Activated CD8-positive, alpha-beta T cell treated with anti-CD3 and anti-CD28 coated beads, Interleukin-2, amount 10 ng/mL, durations not matched to agents 7 days and 5 days (primary cell): ENCODE measurements around the gene BYSL. TPM values are rescaled to one million over a fixed set of nuclear protein-coding genes. Genes with fewer than 3 reads are reported as not detected.

Experiments
- ATAC-seq: fragments of 150-1000 bp; cut with Tn5 transposase; one replicate; pipeline ENCODE4 v1.10.0; 2021; ENCODE audit warnings: moderate library complexity
- CTCF ChIA-PET: fragments of 350-600 bp; sonication (Branson Sonifier 250); formaldehyde crosslinking; loops from one replicate; lab custom pipeline; 2021; ENCODE audit warnings: antibody characterized with exemption; lab: Charles Lee
- POLR2A ChIA-PET: fragments of 350-600 bp; sonication (Branson Sonifier 250); formaldehyde crosslinking; loops from one replicate; lab custom pipeline; 2021; ENCODE audit warnings: antibody characterized with exemption; lab: Charles Lee
- DNase-seq: peaks from one replicate; pipeline ENCODE4 v3.0.0-alpha.2; 2020
- H3K27ac Mint-ChIP-seq: one replicate; pipeline ENCODE4 v1.8.0; 2021; ENCODE audit warnings: mild to moderate bottlenecking, mixed read lengths
- H3K27me3 Mint-ChIP-seq: one replicate; pipeline ENCODE4 v1.8.0; 2021; ENCODE audit warnings: low read depth, mixed read lengths
- H3K36me3 Mint-ChIP-seq: one replicate; pipeline ENCODE4 v1.8.0; 2021; ENCODE audit warnings: low read depth, mixed read lengths
- H3K4me1 Mint-ChIP-seq: one replicate; pipeline ENCODE4 v1.8.0; 2021; ENCODE audit warnings: low read depth, mixed read lengths
- H3K4me3 Mint-ChIP-seq: one replicate; pipeline ENCODE4 v1.8.0; 2021; ENCODE audit warnings: mild to moderate bottlenecking, mixed read lengths
- H3K9me3 Mint-ChIP-seq: one replicate; pipeline ENCODE4 v1.8.0; 2022; ENCODE audit warnings: mixed read lengths; ENCODE audit not compliant: insufficient read depth
- total RNA-seq, 2 experiments: library from RNA; stranded (reverse); gene quantifications; one replicate each; pipeline ENCODE4 v1.2.3, GENCODE V29; 2021

The BYSL gene
- total RNA-seq, 2 experiments from 2014 or later, result 39.4 to 43.1 TPM

DNA sequence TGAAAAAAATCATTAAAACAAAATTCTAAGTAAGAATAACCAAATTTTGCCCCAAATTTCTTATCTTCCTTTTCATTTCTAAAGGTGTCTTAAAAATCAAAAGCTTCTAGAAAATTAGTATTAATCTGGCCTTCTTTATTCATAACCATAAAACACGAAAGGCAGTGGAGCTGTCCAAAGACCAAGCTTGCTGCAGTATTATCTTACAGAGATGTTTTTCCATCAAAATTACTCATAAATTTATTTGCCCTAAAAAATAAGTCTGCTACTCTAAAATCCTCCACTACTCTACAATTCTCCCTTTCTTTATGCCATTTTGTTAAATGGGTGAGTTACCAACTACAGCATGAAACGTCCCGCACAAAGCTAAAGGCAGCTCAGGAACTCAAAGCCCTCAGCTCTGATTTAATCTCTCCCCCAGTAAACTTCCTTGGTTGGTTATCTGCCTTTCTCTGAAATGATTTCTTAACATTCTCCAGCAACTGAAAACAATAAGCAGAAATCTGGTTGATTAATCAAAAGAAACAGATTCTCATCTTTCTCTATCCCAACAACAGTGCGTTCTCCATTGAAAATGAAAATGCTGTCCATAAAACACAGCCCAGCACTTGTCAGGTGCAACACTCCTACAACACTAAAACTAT is 28.3 kb upstream of the BYSL start:
- Mint-ChIP-seq H3K36me3 (no peaks in the 10 kb centered on the region), H3K27me3 (no peaks in the 10 kb centered on the region), H3K4me1 (peaks cover 17% of the 10 kb centered on the region), H3K4me3 (no peak overlapping the region), H3K27ac (no peak overlapping the region), H3K9me3 (no peaks in the 10 kb centered on the region)
- ChIA-PET CTCF (interaction anchor here (0.6 to 2.8 kb wide), 8 partner anchors 28 to 211 kb away, joined by 3 to 9 read pairs (median 6); partner anchors contain the start of genes BYSL, MED20 and TOMM6), POLR2A (interaction anchor here (0.6 to 1.0 kb wide), 3 partner anchors 20 to 560 kb away, joined by 3 to 4 read pairs (median 3); no protein-coding TSS in a partner anchor)
- DNase-seq (no peak), ATAC-seq (no peak)

GRCh38 chr6:41894366-41895299 is 26.7 kb upstream of the BYSL start:
- POLR2A ChIA-PET, result interaction anchor here (1.0 to 3.3 kb wide), 7 partner anchors 26 to 156 kb away, joined by 3 to 12 read pairs (median 5); partner anchors contain the start of genes BYSL, MED20, TAF8 and TOMM6
- Mint-ChIP-seq H3K4me1 (peaks cover 17% of the 10 kb centered on the region), H3K4me3 (no peak overlapping the region), H3K36me3 (no peaks in the 10 kb centered on the region), H3K9me3 (no peaks in the 10 kb centered on the region), H3K27ac (peak overlapping the region; percentile 78), H3K27me3 (no peaks in the 10 kb centered on the region)
- ATAC-seq (peak; percentile 57), DNase-seq (no peak)
- CTCF ChIA-PET, result interaction anchor here (0.9 to 2.8 kb wide), 9 partner anchors 15 to 210 kb away, joined by 3 to 11 read pairs (median 5); partner anchors contain the start of genes BYSL, MED20 and TOMM6

DNA sequence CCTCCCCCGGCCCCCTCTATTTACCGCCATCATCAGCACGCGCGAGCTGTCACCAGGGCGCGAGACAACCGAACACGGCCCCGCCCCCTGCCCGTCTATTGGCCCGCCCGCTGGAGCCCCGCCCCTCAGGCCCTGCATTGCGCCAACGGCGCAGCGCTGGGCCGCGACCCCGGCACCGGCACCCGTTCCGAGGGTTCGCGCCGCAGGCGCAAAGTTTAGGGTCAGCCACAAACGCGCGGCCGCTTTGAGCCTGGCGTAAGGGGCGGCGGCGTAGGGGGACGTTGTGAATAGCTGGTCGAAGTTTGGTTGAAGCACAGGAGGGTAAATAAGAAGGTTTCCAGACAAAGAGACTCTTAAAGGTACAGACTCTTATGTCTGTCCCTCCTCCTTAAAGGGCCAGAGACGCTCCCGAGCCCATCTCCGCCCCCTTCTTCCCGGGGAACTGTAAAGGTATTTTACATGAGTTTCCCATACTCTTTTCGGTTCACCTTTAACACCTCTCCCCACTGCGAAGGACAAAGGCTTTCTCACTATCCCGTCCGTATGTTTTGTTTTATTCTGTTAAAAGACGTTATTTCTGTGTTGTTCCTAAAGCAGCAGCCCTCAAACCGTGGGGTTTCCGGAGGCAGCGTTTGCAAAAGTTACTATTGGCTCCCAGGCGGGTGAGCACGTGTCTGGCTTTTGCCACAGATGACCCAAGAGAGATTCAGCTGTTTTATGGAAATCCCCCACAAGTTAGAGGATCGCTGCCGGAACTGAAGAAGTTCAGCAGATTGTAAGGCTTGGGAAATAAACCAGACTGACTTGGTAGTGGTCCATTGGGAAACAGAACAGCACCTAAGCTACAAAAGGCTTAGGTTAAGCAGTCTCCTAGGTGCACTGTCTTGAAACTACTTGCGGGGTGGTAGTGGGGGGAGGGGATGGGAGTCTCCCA is 25.7 kb upstream of the BYSL start, which contains the start of gene USP49:
USP49 (minus strand) TSS at position 76 of the 934 bp plus-strand sequence. CDS start 88,392 bp downstream, outside the sequence.
- POLR2A ChIA-PET, result interaction anchor here (0.7 to 3.3 kb wide), 13 partner anchors 8 to 155 kb away, joined by 3 to 15 read pairs (median 5); partner anchors contain the start of genes BYSL, MED20, TAF8 and TOMM6
- peaks cover 17% of the 10 kb centered on the region for H3K4me1 Mint-ChIP-seq
- no peaks in the 10 kb centered on the region for H3K9me3 Mint-ChIP-seq
- no peaks in the 10 kb centered on the region for H3K36me3 Mint-ChIP-seq
- H3K4me3 Mint-ChIP-seq, result no peak within 1 kb of the TSS
- CTCF ChIA-PET, result interaction anchor here (0.7 to 4.0 kb wide), 14 partner anchors 14 to 319 kb away, joined by 3 to 44 read pairs (median 5); partner anchors contain the start of genes BYSL, MED20, TAF8 and TOMM6
- peak within 1 kb of the TSS; percentile 78 for H3K27ac Mint-ChIP-seq
- peak; percentile 94 for DNase-seq
- peak; percentile 97 for ATAC-seq
- no peaks in the 10 kb centered on the region for H3K27me3 Mint-ChIP-seq

GRCh38 chr6:41896281-41896680 is 25.0 kb upstream of the BYSL start:
- ATAC-seq (no peak), DNase-seq (no peak)
- Mint-ChIP-seq H3K4me1 (peaks cover 17% of the 10 kb centered on the region), H3K4me3 (no peak overlapping the region), H3K27me3 (no peaks in the 10 kb centered on the region), H3K36me3 (peaks cover 2% of the 10 kb centered on the region), H3K9me3 (no peaks in the 10 kb centered on the region), H3K27ac (peak overlapping the region; percentile 78)
- CTCF ChIA-PET, result interaction anchor here (0.7 to 4.0 kb wide), 12 partner anchors 11 to 319 kb away, joined by 3 to 44 read pairs (median 5); partner anchors contain the start of genes BYSL, MED20, TAF8 and TOMM6
- POLR2A ChIA-PET, result interaction anchor here (0.7 to 3.3 kb wide), 11 partner anchors 9 to 154 kb away, joined by 3 to 15 read pairs (median 6); partner anchors contain the start of genes BYSL, MED20, TAF8 and TOMM6

DNA sequence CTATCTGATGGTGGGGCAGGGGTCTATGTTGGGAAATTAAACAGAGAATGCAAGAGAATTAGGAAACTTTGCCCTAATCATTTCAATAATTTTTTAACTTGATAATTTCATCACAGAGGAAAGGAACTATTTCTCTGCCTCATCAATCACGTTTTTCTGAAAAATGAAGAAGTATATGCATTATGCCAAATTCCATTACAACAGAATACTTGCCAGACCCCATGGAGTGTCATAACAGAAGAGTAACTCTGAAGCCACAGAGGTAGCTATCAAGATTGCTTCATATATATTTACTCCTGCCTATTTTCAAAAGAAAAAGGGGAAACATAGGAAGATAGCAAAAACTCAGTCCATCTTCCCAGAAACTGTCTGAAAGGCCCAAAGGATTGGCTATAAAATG is 20.4 kb upstream of the BYSL start:
- peaks cover 21% of the 10 kb centered on the region for H3K36me3 Mint-ChIP-seq
- peaks cover 32% of the 10 kb centered on the region for H3K4me1 Mint-ChIP-seq
- no peaks in the 10 kb centered on the region for H3K9me3 Mint-ChIP-seq
- H3K27me3 Mint-ChIP-seq, result no peaks in the 10 kb centered on the region
- POLR2A ChIA-PET, result interaction anchor here (1.7 kb wide), 1 partner anchor 20 kb away, joined by 4 read pairs; the partner anchor contains the start of genes BYSL and MED20
- CTCF ChIA-PET, result interaction anchor here (0.8 to 2.7 kb wide), 4 partner anchors 20 to 143 kb away, joined by 3 to 24 read pairs (median 4); partner anchors contain the start of genes BYSL, MED20 and TOMM6
- ATAC-seq (no peak), DNase-seq (no peak)
- H3K4me3 Mint-ChIP-seq, result no peak overlapping the region
- H3K27ac Mint-ChIP-seq, result no peak overlapping the region

DNA sequence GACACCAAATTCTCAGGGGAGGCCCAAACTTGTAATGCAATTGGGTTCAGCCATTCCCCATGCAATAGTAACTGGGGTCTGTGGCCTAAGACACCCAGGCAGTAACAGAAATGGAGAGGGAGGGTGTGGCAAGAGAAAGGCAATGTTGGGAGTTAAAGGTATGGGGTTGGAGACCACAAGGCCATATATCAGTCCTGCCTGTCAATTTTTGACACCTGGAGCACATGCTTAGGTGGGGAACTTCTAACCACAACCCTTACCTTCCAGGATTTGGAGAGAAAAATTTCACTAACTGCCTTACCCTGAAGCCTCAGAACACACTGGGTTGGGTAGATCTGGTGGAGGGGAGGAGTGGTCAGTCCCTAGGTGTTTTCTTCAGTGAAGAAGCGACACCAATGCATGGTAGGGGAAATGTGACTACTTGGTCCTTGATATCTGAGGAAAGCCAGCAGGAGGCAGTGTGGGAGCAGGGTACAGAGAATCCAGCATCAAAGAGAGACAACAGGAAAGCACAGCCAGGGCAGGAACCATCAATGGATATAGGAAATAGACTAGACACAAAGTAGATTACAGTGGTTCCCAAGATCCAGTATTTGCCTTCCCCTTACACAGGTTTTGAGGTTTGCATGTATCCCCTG is 19.3 kb upstream of the BYSL start:
- no peak overlapping the region for H3K27ac Mint-ChIP-seq
- H3K4me1 Mint-ChIP-seq, result peaks cover 24% of the 10 kb centered on the region
- peak; percentile 72 for DNase-seq
- H3K9me3 Mint-ChIP-seq, result no peaks in the 10 kb centered on the region
- H3K4me3 Mint-ChIP-seq, result no peak overlapping the region
- H3K27me3 Mint-ChIP-seq, result no peaks in the 10 kb centered on the region
- POLR2A ChIA-PET, result interaction anchor here (1.7 kb wide), 1 partner anchor 19 kb away, joined by 4 read pairs; the partner anchor contains the start of genes BYSL and MED20
- ATAC-seq, result peak; percentile 73
- CTCF ChIA-PET, result interaction anchor here (1.0 to 3.9 kb wide), 5 partner anchors 13 to 142 kb away, joined by 4 to 39 read pairs (median 6); partner anchors contain the start of genes BYSL and MED20
- H3K36me3 Mint-ChIP-seq, result peaks cover 30% of the 10 kb centered on the region

DNA sequence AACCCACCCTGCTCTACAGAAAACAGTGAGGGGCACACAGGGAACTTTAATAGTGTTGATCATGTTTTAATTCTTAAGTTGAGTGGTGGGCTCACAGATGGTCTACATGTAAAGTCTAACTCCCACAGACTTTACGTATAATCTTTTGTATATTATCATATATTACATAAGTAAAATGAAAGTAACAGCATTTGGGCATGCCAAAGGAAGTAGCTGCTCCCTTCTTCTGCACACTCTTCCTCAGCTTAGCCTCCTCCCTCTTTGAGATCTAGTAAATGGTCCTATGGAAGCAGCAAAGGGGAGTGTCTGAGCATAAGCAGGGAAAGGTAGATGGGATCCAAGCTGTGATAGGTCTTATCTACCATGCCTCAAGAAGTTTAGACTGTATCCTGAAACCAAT is 11.6 kb upstream of the BYSL start:
- Mint-ChIP-seq H3K9me3 (no peaks in the 10 kb centered on the region), H3K4me3 (no peak overlapping the region), H3K4me1 (peaks cover 13% of the 10 kb centered on the region), H3K27ac (peak overlapping the region; percentile 15), H3K36me3 (peaks cover 57% of the 10 kb centered on the region), H3K27me3 (no peaks in the 10 kb centered on the region)
- ChIA-PET POLR2A (interaction anchor here (0.6 kb wide), 1 partner anchor 266 kb away, joined by 3 read pairs; no protein-coding TSS in a partner anchor), CTCF (interaction anchor here (0.9 to 1.6 kb wide), 4 partner anchors 11 to 134 kb away, joined by 3 to 7 read pairs (median 5); partner anchors contain the start of genes BYSL and MED20)
- ATAC-seq (no peak), DNase-seq (no peak)

DNA sequence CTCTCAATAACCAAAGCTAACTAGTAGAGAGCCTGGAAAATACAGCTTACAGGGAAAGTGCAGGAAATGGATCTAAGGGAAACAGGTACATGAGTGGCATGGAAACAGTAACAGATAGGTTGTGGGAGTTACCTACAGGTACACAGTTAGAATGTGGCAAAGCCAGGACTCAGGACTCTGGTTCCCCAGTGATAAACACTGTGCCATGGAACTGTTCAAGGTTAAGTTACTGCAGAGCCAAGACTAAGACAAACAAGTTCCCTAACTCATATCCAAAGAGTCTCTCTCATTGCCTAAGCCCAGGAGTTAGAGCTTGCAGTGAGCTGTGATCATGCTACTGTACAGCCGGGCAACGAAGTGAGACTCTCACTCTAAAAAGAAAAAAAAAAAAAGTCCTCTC is 7.0 kb upstream of the BYSL start:
- H3K27ac Mint-ChIP-seq, result no peak overlapping the region

GRCh38 chr6:41914869-41915530 is 6.3 kb upstream of the BYSL start:
- ChIA-PET CTCF (interaction anchor here (1.1 to 2.9 kb wide), 5 partner anchors 10 to 129 kb away, joined by 3 to 12 read pairs (median 4); no protein-coding TSS in a partner anchor), POLR2A (interaction anchor here (0.9 to 1.2 kb wide), 2 partner anchors 10 to 136 kb away, joined by 3 read pairs; partner anchors contain the start of gene TAF8)
- Mint-ChIP-seq H3K4me1 (peaks cover 24% of the 10 kb centered on the region), H3K27ac (peak overlapping the region; percentile 43), H3K27me3 (no peaks in the 10 kb centered on the region), H3K36me3 (peaks cover 42% of the 10 kb centered on the region), H3K4me3 (no peak overlapping the region), H3K9me3 (no peaks in the 10 kb centered on the region)
- DNase-seq (no peak), ATAC-seq (no peak)

More for the DNA sequence above, 7.0 kb upstream of the BYSL start:
- Mint-ChIP-seq H3K4me3 (no peak overlapping the region), H3K4me1 (peaks cover 20% of the 10 kb centered on the region), H3K27me3 (no peaks in the 10 kb centered on the region), H3K9me3 (no peaks in the 10 kb centered on the region), H3K36me3 (peaks cover 44% of the 10 kb centered on the region)
- ATAC-seq (no peak), DNase-seq (no peak)
- CTCF ChIA-PET, result interaction anchor here (1.3 to 2.9 kb wide), 2 partner anchors 11 to 130 kb away, joined by 4 to 12 read pairs; no protein-coding TSS in a partner anchor
- POLR2A ChIA-PET, result interaction anchor here (1.2 kb wide), 1 partner anchor 11 kb away, joined by 3 read pairs; no protein-coding TSS in a partner anchor
